HuH-7 (cell line): Measurements from ENCODE around the gene CADPS.

Experiments used
- DNase-seq: peaks from one replicate; pipeline ENCODE4 v3.0.0; 2011; ENCODE audit warnings: low spot score

Gene CADPS

GRCh38 chr3:62372621-62373041, 502.6 kb downstream of the CADPS start:
- no peak for DNase-seq

GRCh38 chr3:62371720-62372591, 503.3 kb downstream of the CADPS start:
- DNase-seq, result no peak

GRCh38 chr3:62370858-62371719, 504.1 kb downstream of the CADPS start:
- DNase-seq, result no peak

GRCh38 chr3:62370112-62370857, 504.9 kb downstream of the CADPS start:
- DNase-seq, result no peak

GRCh38 chr3:62369476-62369743, 505.8 kb downstream of the CADPS start:
- no peak for DNase-seq

- DNase-seq, result no peak
Measured at GRCh38 chr3:62368705-62369475, 506.3 kb downstream of the CADPS start.

- DNase-seq, result no peak
Measured at GRCh38 chr3:62368290-62368704, 506.9 kb downstream of the CADPS start.

GRCh38 chr3:62367763-62368195, 507.4 kb downstream of the CADPS start:
- no peak for DNase-seq

GRCh38 chr3:62366126-62366484, 509.1 kb downstream of the CADPS start:
- no peak for DNase-seq

- no peak for DNase-seq
Measured at GRCh38 chr3:62365391-62366125, 509.7 kb downstream of the CADPS start.

- DNase-seq, result no peak
Measured at GRCh38 chr3:62364191-62364590, 511.0 kb downstream of the CADPS start.

- no peak for DNase-seq
Measured at GRCh38 chr3:62363275-62363674, 511.9 kb downstream of the CADPS start.

GRCh38 chr3:62361824-62362223, 513.4 kb downstream of the CADPS start:
- DNase-seq, result no peak

GRCh38 chr3:62361261-62361660, 514.0 kb downstream of the CADPS start:
- no peak for DNase-seq

GRCh38 chr3:62359531-62359930, 515.7 kb downstream of the CADPS start:
- DNase-seq, result no peak

GRCh38 chr3:62356356-62356755, 518.9 kb downstream of the CADPS start:
- no peak for DNase-seq

- DNase-seq, result no peak
Measured at GRCh38 chr3:62355703-62356102, 519.5 kb downstream of the CADPS start.
